SU-DHL-6 (cell line): ENCODE results near the gene CTAGE1.
"Not testable (repeated sequence)": the region's sequence is repeated elsewhere in the genome, so short reads cannot be mapped to it uniquely, and the experiment has no call there.

Experiments used
- H2AFZ ChIP-seq: fragments of 200-600 bp; sonication (generic); 2 replicates; pipeline ENCODE4 v1.6.1; 2014; ENCODE audit warnings: low read depth, mild to moderate bottlenecking, moderate library complexity, mixed read lengths, antibody characterized with exemption, low read length; ENCODE audit not compliant: severe bottlenecking
- H3F3A ChIP-seq: fragments of 200-600 bp; shearing (Covaris generic); 2 replicates; pipeline ENCODE4 v1.6.0; 2016; ENCODE audit warnings: antibody characterized with exemption, mild to moderate bottlenecking; ENCODE audit not compliant: insufficient read depth
- H3K27ac ChIP-seq: fragments of 200-600 bp; sonication (generic); 2 replicates; pipeline ENCODE4 v1.5.1; 2016; ENCODE audit warnings: low read depth, mild to moderate bottlenecking, low read length, moderate library complexity, mixed read lengths
- H3K27me3 ChIP-seq: fragments of 200-600 bp; sonication (generic), shearing (Covaris generic); 2 replicates; pipeline ENCODE4 v1.6.0; 2014; ENCODE audit warnings: mild to moderate bottlenecking, low read length
- H3K36me3 ChIP-seq: fragments of 200-600 bp; sonication (generic); 2 replicates; pipeline ENCODE4 v1.6.1; 2014; ENCODE audit warnings: mild to moderate bottlenecking, low read length, mixed read lengths
- H3K4me2 ChIP-seq: fragments of 300-600, 200-600 bp; shearing (Covaris generic), sonication (generic); 2 replicates; pipeline ENCODE4 v1.6.0; 2014; ENCODE audit warnings: low read length, low read depth, mild to moderate bottlenecking; ENCODE audit not compliant: poor library complexity, severe bottlenecking
- H3K4me3 ChIP-seq: fragments of 200-600 bp; sonication (generic); 2 replicates; pipeline ENCODE4 v1.5.1; 2014; ENCODE audit warnings: antibody characterized with exemption, low read length, mild to moderate bottlenecking, mixed read lengths; ENCODE audit not compliant: insufficient read depth, poor library complexity, severe bottlenecking
- H3K79me2 ChIP-seq: fragments of 200-600 bp; sonication (generic); 2 replicates; pipeline ENCODE4 v1.6.1; 2014; ENCODE audit warnings: mild to moderate bottlenecking, low read length, moderate library complexity; ENCODE audit not compliant: insufficient read depth
- H3K9ac ChIP-seq: fragments of 200-600 bp; sonication (generic); 2 replicates; pipeline ENCODE4 v1.7.0; 2014; ENCODE audit warnings: mild to moderate bottlenecking, low read length
- H3K9me2 ChIP-seq: fragments of 200-600 bp; sonication (generic); replicated peaks from 2 replicates; pipeline ENCODE4 v1.6.1; 2014; ENCODE audit warnings: low read length; ENCODE audit not compliant: insufficient read depth
- H3K9me3 ChIP-seq: fragments of 200-600 bp; sonication (generic); 2 replicates; pipeline ENCODE4 v1.6.1; 2014; ENCODE audit warnings: low read length, mixed read lengths; ENCODE audit not compliant: insufficient read depth
- H4K20me1 ChIP-seq: fragments of 200-600 bp; sonication (generic); 2 replicates; pipeline ENCODE4 v1.6.1; 2014; ENCODE audit warnings: low read depth, mild to moderate bottlenecking, antibody characterized with exemption, low read length, moderate library complexity, mixed read lengths
- CTCF ChIP-seq: fragments of 200-600 bp; sonication (generic); IDR thresholded peaks from one replicate; pipeline ENCODE4 v1.5.1; 2017; ENCODE audit warnings: antibody characterized with exemption, mild to moderate bottlenecking, low read length, moderate library complexity; ENCODE audit not compliant: insufficient read depth, poor library complexity, severe bottlenecking
- EZH2phosphoT487 ChIP-seq: fragments of 200-600 bp; sonication (generic), shearing (Covaris generic); conservative IDR thresholded peaks from 2 replicates; pipeline ENCODE4 v1.6.1; 2018; ENCODE audit warnings: mild to moderate bottlenecking, antibody characterized with exemption, low read length, moderate library complexity, mixed read lengths

CTAGE1 gene

GRCh38 chr18:22453315-22453714 lies 35.6 kb upstream of the CTAGE1 start:
- Histone ChIP-seq H3K9ac (no peak overlapping the region), H4K20me1 (no peaks in the 10 kb centered on the region), H3K9me2 (no peaks in the 10 kb centered on the region), H3K4me3 (no peak overlapping the region), H2AFZ (no peak overlapping the region), H3K79me2 (no peaks in the 10 kb centered on the region), H3K9me3 (no peaks in the 10 kb centered on the region), H3F3A (no peaks in the 10 kb centered on the region), H3K36me3 (no peaks in the 10 kb centered on the region), H3K4me2 (no peak overlapping the region), H3K27me3 (no peaks in the 10 kb centered on the region), H3K27ac (no peak overlapping the region)
- TF ChIP-seq CTCF: no peak
- no peak for TF ChIP-seq EZH2phosphoT487

GRCh38 chr18:22452226-22452668 lies 34.5 kb upstream of the CTAGE1 start:
- no peaks in the 10 kb centered on the region for H3F3A ChIP-seq
- no peaks in the 10 kb centered on the region for H3K9me3 ChIP-seq
- H3K4me2 ChIP-seq: no peak overlapping the region
- H3K27ac ChIP-seq: no peak overlapping the region
- H4K20me1 ChIP-seq: no peaks in the 10 kb centered on the region
- H3K9ac ChIP-seq: no peak overlapping the region
- no peak overlapping the region for H2AFZ ChIP-seq
- H3K9me2 ChIP-seq: no peaks in the 10 kb centered on the region
- H3K36me3 ChIP-seq: no peaks in the 10 kb centered on the region
- TF ChIP-seq CTCF (no peak), EZH2phosphoT487 (no peak)
- no peaks in the 10 kb centered on the region for H3K27me3 ChIP-seq
- H3K4me3 ChIP-seq: no peak overlapping the region
- no peaks in the 10 kb centered on the region for H3K79me2 ChIP-seq

GRCh38 chr18:22451796-22452195 lies 34.1 kb upstream of the CTAGE1 start:
- H3K79me2 ChIP-seq: no peaks in the 10 kb centered on the region
- H3K27me3 ChIP-seq: no peaks in the 10 kb centered on the region
- TF ChIP-seq EZH2phosphoT487: no peak
- TF ChIP-seq CTCF: no peak
- no peaks in the 10 kb centered on the region for H3K36me3 ChIP-seq
- no peak overlapping the region for H3K9ac ChIP-seq
- H3K27ac ChIP-seq: no peak overlapping the region
- no peak overlapping the region for H3K4me2 ChIP-seq
- no peaks in the 10 kb centered on the region for H3K9me2 ChIP-seq
- no peaks in the 10 kb centered on the region for H4K20me1 ChIP-seq
- H2AFZ ChIP-seq: no peak overlapping the region
- H3F3A ChIP-seq: no peaks in the 10 kb centered on the region
- H3K9me3 ChIP-seq: no peaks in the 10 kb centered on the region
- H3K4me3 ChIP-seq: no peak overlapping the region

GRCh38 chr18:22450766-22451165 lies 33.1 kb upstream of the CTAGE1 start:
- not testable (repeated sequence) for H3K36me3 ChIP-seq, H3K4me3 ChIP-seq, H2AFZ ChIP-seq, H3K27me3 ChIP-seq, H3K9me3 ChIP-seq, H3K4me2 ChIP-seq, H3K79me2 ChIP-seq, H3K9ac ChIP-seq, H3K9me2 ChIP-seq, H3F3A ChIP-seq, H3K27ac ChIP-seq, H4K20me1 ChIP-seq

- not testable (repeated sequence) for H4K20me1 ChIP-seq, H3K4me2 ChIP-seq, H3K9ac ChIP-seq, H3K9me3 ChIP-seq, H3K79me2 ChIP-seq, H3K27me3 ChIP-seq, H3K9me2 ChIP-seq, H3F3A ChIP-seq, H3K36me3 ChIP-seq, H3K27ac ChIP-seq, H2AFZ ChIP-seq, H3K4me3 ChIP-seq
These were observed 32.6 kb upstream of the CTAGE1 start for GRCh38 chr18:22450318-22450717.

- not testable (repeated sequence) for H3K27me3 ChIP-seq, H2AFZ ChIP-seq, H3K4me2 ChIP-seq, H3K9ac ChIP-seq, H3K4me3 ChIP-seq, H4K20me1 ChIP-seq, H3K9me3 ChIP-seq, H3K27ac ChIP-seq, H3K9me2 ChIP-seq, H3K36me3 ChIP-seq, H3K79me2 ChIP-seq, H3F3A ChIP-seq
These were observed 32.0 kb upstream of the CTAGE1 start for GRCh38 chr18:22449753-22450152.
